Activated T-helper 17 cell treated with anti-CD3 and anti-CD28 coated beads, Interleukin-2, amount 50 U/mL, for 72 hours (primary cell): Measurements from ENCODE around the gene GLYR1. TPM values are rescaled to one million over a fixed set of nuclear protein-coding genes. Genes with fewer than 3 reads are reported as not detected.
A peak's percentile ranks its signal among the peaks of the same experiment; 100 is the strongest.

Experiments
- ATAC-seq: fragments of 150-1000 bp; cut with Tn5 transposase; replicated peaks from 2 replicates; pipeline ENCODE4 v1.10.0; 2021; ENCODE audit warnings: mild to moderate bottlenecking, moderate library complexity
- H3K27ac Mint-ChIP-seq: one replicate; pipeline ENCODE4 v1.8.0; 2022; ENCODE audit warnings: mixed read lengths
- H3K27me3 Mint-ChIP-seq: one replicate; pipeline ENCODE4 v1.8.0; 2022; ENCODE audit warnings: mixed read lengths
- H3K36me3 Mint-ChIP-seq: one replicate; pipeline ENCODE4 v1.8.0; 2022; ENCODE audit warnings: low read depth, mild to moderate bottlenecking, mixed read lengths
- H3K4me1 Mint-ChIP-seq: one replicate; pipeline ENCODE4 v1.8.0; 2022; ENCODE audit warnings: mixed read lengths
- H3K4me3 Mint-ChIP-seq: one replicate; pipeline ENCODE4 v1.8.0; 2022; ENCODE audit warnings: mild to moderate bottlenecking, mixed read lengths
- H3K9me3 Mint-ChIP-seq: one replicate; pipeline ENCODE4 v1.8.0; 2022; ENCODE audit warnings: mixed read lengths
- total RNA-seq, 2 donors: library from RNA; stranded (reverse); gene quantifications; one replicate each; pipeline ENCODE4 v1.2.3, GENCODE V29; 2022

Gene GLYR1
- total RNA-seq, 2 donors from 2014 or later: 57.8 to 97.2 TPM

- Mint-ChIP-seq H3K27ac (peak overlapping the region; percentile 81), H3K4me3 (peak overlapping the region; percentile 86), H3K36me3 (peaks cover 49% of the 10 kb centered on the region), H3K4me1 (peaks cover 37% of the 10 kb centered on the region), H3K9me3 (no peaks in the 10 kb centered on the region), H3K27me3 (no peaks in the 10 kb centered on the region)
- no peak for ATAC-seq
Observed at GRCh38 chr16:4846503-4846900, 586 bp downstream of the GLYR1 start.

- Mint-ChIP-seq H3K4me3 (no peak overlapping the region), H3K4me1 (peaks cover 12% of the 10 kb centered on the region), H3K27me3 (no peaks in the 10 kb centered on the region), H3K36me3 (peaks cover 100% of the 10 kb centered on the region), H3K9me3 (no peaks in the 10 kb centered on the region), H3K27ac (peak overlapping the region; percentile 62)
- ATAC-seq: no peak
Observed at GRCh38 chr16:4840984-4841383, 6.1 kb downstream of the GLYR1 start.

- no peaks in the 10 kb centered on the region for H3K27me3 Mint-ChIP-seq
- no peak for ATAC-seq
- no peak overlapping the region for H3K4me3 Mint-ChIP-seq
- no peaks in the 10 kb centered on the region for H3K9me3 Mint-ChIP-seq
- peaks cover 97% of the 10 kb centered on the region for H3K36me3 Mint-ChIP-seq
- peak overlapping the region; percentile 62 for H3K27ac Mint-ChIP-seq
- H3K4me1 Mint-ChIP-seq: peaks cover 4% of the 10 kb centered on the region
Observed at GRCh38 chr16:4839942-4840341, 7.1 kb downstream of the GLYR1 start.

GRCh38 chr16:4837733-4838501 lies 9.2 kb downstream of the GLYR1 start:
- H3K27ac Mint-ChIP-seq: no peak overlapping the region
- H3K4me1 Mint-ChIP-seq: peaks cover 4% of the 10 kb centered on the region
- no peak for ATAC-seq
- no peaks in the 10 kb centered on the region for H3K9me3 Mint-ChIP-seq
- H3K27me3 Mint-ChIP-seq: no peaks in the 10 kb centered on the region
- no peak overlapping the region for H3K4me3 Mint-ChIP-seq
- H3K36me3 Mint-ChIP-seq: peaks cover 91% of the 10 kb centered on the region

- no peak for ATAC-seq
- Mint-ChIP-seq H3K4me1 (peaks cover 4% of the 10 kb centered on the region), H3K9me3 (no peaks in the 10 kb centered on the region), H3K36me3 (peaks cover 91% of the 10 kb centered on the region), H3K27me3 (no peaks in the 10 kb centered on the region), H3K4me3 (no peak overlapping the region), H3K27ac (peak overlapping the region; percentile 61)
Observed at GRCh38 chr16:4836727-4837126, 10.4 kb downstream of the GLYR1 start.

GRCh38 chr16:4833584-4833983 lies 13.5 kb downstream of the GLYR1 start:
- Mint-ChIP-seq H3K4me3 (no peak overlapping the region), H3K4me1 (peaks cover 4% of the 10 kb centered on the region), H3K27ac (no peak overlapping the region), H3K9me3 (no peaks in the 10 kb centered on the region), H3K27me3 (no peaks in the 10 kb centered on the region), H3K36me3 (peaks cover 88% of the 10 kb centered on the region)
- no peak for ATAC-seq

GRCh38 chr16:4832698-4833343 lies 14.3 kb downstream of the GLYR1 start:
- Mint-ChIP-seq H3K27ac (peak overlapping the region; percentile 59), H3K27me3 (no peaks in the 10 kb centered on the region), H3K9me3 (no peaks in the 10 kb centered on the region), H3K4me1 (peaks cover 4% of the 10 kb centered on the region), H3K36me3 (peaks cover 88% of the 10 kb centered on the region), H3K4me3 (no peak overlapping the region)
- ATAC-seq: no peak

GRCh38 chr16:4831616-4832015 lies 15.5 kb downstream of the GLYR1 start:
- no peak for ATAC-seq
- H3K27me3 Mint-ChIP-seq: no peaks in the 10 kb centered on the region
- no peak overlapping the region for H3K27ac Mint-ChIP-seq
- H3K36me3 Mint-ChIP-seq: peaks cover 88% of the 10 kb centered on the region
- no peaks in the 10 kb centered on the region for H3K9me3 Mint-ChIP-seq
- peaks cover 4% of the 10 kb centered on the region for H3K4me1 Mint-ChIP-seq
- no peak overlapping the region for H3K4me3 Mint-ChIP-seq

GRCh38 chr16:4830408-4830807 lies 16.7 kb downstream of the GLYR1 start:
- ATAC-seq: no peak
- H3K4me1 Mint-ChIP-seq: no peaks in the 10 kb centered on the region
- peak overlapping the region; percentile 57 for H3K27ac Mint-ChIP-seq
- peaks cover 90% of the 10 kb centered on the region for H3K36me3 Mint-ChIP-seq
- no peaks in the 10 kb centered on the region for H3K27me3 Mint-ChIP-seq
- H3K9me3 Mint-ChIP-seq: no peaks in the 10 kb centered on the region
- no peak overlapping the region for H3K4me3 Mint-ChIP-seq

GRCh38 chr16:4828567-4829321 lies 18.3 kb downstream of the GLYR1 start:
- peaks cover 95% of the 10 kb centered on the region for H3K36me3 Mint-ChIP-seq
- ATAC-seq: no peak
- H3K27me3 Mint-ChIP-seq: no peaks in the 10 kb centered on the region
- H3K4me1 Mint-ChIP-seq: peaks cover 4% of the 10 kb centered on the region
- no peak overlapping the region for H3K4me3 Mint-ChIP-seq
- no peaks in the 10 kb centered on the region for H3K9me3 Mint-ChIP-seq
- no peak overlapping the region for H3K27ac Mint-ChIP-seq

GRCh38 chr16:4826980-4827379 lies 20.1 kb downstream of the GLYR1 start:
- H3K4me3 Mint-ChIP-seq: no peak overlapping the region
- H3K36me3 Mint-ChIP-seq: peaks cover 93% of the 10 kb centered on the region
- no peaks in the 10 kb centered on the region for H3K27me3 Mint-ChIP-seq
- ATAC-seq: no peak
- H3K9me3 Mint-ChIP-seq: no peaks in the 10 kb centered on the region
- no peak overlapping the region for H3K27ac Mint-ChIP-seq
- H3K4me1 Mint-ChIP-seq: peaks cover 4% of the 10 kb centered on the region

- H3K27me3 Mint-ChIP-seq: no peaks in the 10 kb centered on the region
- H3K4me3 Mint-ChIP-seq: no peak overlapping the region
- ATAC-seq: no peak
- H3K36me3 Mint-ChIP-seq: peaks cover 93% of the 10 kb centered on the region
- H3K9me3 Mint-ChIP-seq: no peaks in the 10 kb centered on the region
- H3K4me1 Mint-ChIP-seq: peaks cover 4% of the 10 kb centered on the region
- H3K27ac Mint-ChIP-seq: no peak overlapping the region
Observed at GRCh38 chr16:4826526-4826925, 20.6 kb downstream of the GLYR1 start.

- Mint-ChIP-seq H3K4me1 (peaks cover 4% of the 10 kb centered on the region), H3K36me3 (peaks cover 93% of the 10 kb centered on the region), H3K27ac (no peak overlapping the region)
Observed at GRCh38 chr16:4825196-4825595, 21.9 kb downstream of the GLYR1 start.

GRCh38 chr16:4820652-4821051 lies 26.4 kb downstream of the GLYR1 start:
- H3K27ac Mint-ChIP-seq: peak overlapping the region; percentile 33
- peaks cover 95% of the 10 kb centered on the region for H3K36me3 Mint-ChIP-seq
- ATAC-seq: no peak

More at GRCh38 chr16:4825196-4825595, 21.9 kb downstream of the GLYR1 start:
- no peaks in the 10 kb centered on the region for H3K27me3 Mint-ChIP-seq
- no peaks in the 10 kb centered on the region for H3K9me3 Mint-ChIP-seq
- no peak for ATAC-seq
- H3K4me3 Mint-ChIP-seq: no peak overlapping the region

More at GRCh38 chr16:4820652-4821051, 26.4 kb downstream of the GLYR1 start:
- H3K4me3 Mint-ChIP-seq: no peak overlapping the region
- H3K4me1 Mint-ChIP-seq: peaks cover 4% of the 10 kb centered on the region
- H3K9me3 Mint-ChIP-seq: no peaks in the 10 kb centered on the region
- no peaks in the 10 kb centered on the region for H3K27me3 Mint-ChIP-seq
